Renal cortex interstitium (tissue), 11 donors: ENCODE data around the gene UBE2R2. TPM values are rescaled to one million over a fixed set of nuclear protein-coding genes. Genes with fewer than 3 reads are reported as not detected.
"Not testable (repeated sequence)": the region's sequence is repeated elsewhere in the genome, so short reads cannot be mapped to it uniquely, and the experiment has no call there.

Source experiments
- DNase-seq, 11 donors: peaks; one replicate each; pipeline ENCODE4 v3.0.0-alpha.2; 2013; ENCODE audit warnings: low read depth in 9 of 11, low spot score in 4 of 11; ENCODE audit errors: extremely low read depth in 1 of 11
- polyA plus RNA-seq, 3 donors: library from polyadenylated mRNA; unstranded; fragments of 120-200 nt; gene quantifications; one replicate each; pipeline ENCODE4 v1.2.1, GENCODE V29; 2013; ENCODE audit not compliant: insufficient read length in 3 of 3

Gene UBE2R2
- polyA plus RNA-seq, 3 donors: 58.4 to 76.7 (median 65.9) TPM

DNA sequence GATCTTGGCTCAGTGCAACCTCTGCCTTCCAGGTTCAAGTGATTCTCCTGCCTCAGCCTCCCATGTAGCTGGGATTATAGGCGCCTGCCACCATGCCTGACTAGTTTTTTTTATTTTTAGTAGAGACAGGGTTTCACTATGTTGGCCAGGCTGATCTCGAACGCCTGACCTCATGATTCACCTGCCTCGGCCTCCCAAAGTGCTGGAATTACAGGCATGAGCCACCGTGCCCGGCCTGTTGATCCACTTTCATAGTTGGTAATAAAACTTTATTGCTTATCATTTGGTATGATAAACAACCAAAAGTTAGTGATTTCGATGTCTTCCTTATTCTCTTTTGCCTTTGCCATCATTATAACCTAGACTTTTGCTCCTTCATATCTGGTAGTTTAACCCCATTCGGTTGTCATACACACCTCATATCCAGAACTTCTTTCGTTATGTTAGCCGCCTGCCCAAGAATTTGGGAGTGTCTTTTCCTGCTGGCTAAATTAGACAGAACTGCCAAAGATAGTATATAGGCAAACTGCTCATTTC is 45.0 kb downstream of the UBE2R2 start:
- no peak for DNase-seq

GRCh38 chr9:33863027-33863426 is 46.1 kb downstream of the UBE2R2 start:
- DNase-seq: not testable (repeated sequence)

- no peak for DNase-seq
Observed at GRCh38 chr9:33867747-33868439, 50.9 kb downstream of the UBE2R2 start.

- no peak for DNase-seq
Observed at GRCh38 chr9:33868440-33868973, 51.5 kb downstream of the UBE2R2 start.

DNA sequence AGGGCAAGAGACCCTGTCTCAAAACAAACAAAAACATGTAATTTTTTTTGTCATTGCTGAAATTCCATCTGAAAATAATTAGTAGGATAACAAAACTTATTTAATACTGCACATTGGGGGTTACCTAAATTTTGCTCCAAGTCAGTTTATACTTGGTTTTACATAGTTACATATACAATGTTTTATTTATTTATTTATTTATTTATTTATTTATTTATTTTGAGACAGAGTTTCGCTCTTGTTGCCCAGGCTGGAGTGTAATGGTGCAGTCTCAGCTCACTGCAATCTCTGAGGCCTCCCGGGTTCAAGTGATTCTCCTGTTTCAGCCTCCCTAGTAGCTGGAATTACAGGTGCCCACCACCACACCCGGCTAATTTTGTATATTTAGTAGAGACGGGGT is 52.3 kb downstream of the UBE2R2 start:
- not testable (repeated sequence) for DNase-seq

GRCh38 chr9:33877727-33878489 is 60.9 kb downstream of the UBE2R2 start:
- DNase-seq: no peak

DNA sequence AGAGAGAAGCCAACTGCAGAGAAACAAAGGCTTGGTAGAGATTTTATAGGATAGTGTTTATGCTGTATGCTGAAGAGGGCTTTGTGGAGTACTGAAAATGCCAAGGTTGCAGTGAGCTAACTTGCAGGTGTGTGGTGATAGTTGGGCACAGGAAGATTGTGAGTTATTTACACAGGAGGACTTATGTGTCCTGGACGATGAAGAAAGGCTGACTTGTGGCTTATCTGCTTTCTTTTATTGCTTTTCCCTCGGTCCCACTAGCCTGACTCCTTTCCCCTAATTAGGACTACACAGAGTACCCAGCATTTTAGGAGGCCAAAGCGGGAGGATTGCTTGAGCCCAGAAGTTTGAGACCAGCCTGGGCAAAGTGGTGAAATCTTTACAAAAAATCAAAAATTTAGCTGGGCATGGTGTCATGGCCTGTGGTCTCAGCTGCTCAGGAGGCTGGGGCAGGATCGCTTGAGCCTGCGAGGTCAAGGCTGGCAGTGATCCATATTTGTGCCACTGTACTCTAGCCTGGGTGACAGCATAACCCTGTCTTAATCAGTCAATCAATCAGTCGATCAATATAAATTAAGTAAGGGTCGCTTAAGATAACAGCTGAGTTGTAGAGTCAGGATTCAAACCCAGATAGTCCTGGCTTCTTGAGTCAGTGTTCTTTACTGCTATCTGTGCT is 61.9 kb downstream of the UBE2R2 start:
- DNase-seq: no peak

- no peak for DNase-seq
Observed at GRCh38 chr9:33880211-33881089, 63.5 kb downstream of the UBE2R2 start.

DNA sequence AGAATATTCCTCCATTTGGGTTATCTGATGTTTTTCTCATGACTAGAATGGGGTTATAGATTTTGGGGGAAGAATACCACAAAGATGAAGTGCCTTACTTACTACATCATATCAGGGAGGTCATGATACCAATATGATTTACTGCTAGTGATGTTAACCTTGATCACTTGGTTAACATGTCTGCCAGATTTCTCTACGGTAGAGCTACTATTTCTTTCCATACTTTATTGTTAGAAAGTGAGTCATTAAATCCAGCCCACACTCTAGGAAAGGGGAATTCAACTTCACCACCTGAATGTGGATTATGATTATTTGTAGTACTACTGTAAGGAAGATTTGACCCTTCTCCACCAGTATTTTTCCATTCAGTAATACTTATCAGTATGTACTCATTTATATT is 64.7 kb downstream of the UBE2R2 start:
- DNase-seq: no peak

DNA sequence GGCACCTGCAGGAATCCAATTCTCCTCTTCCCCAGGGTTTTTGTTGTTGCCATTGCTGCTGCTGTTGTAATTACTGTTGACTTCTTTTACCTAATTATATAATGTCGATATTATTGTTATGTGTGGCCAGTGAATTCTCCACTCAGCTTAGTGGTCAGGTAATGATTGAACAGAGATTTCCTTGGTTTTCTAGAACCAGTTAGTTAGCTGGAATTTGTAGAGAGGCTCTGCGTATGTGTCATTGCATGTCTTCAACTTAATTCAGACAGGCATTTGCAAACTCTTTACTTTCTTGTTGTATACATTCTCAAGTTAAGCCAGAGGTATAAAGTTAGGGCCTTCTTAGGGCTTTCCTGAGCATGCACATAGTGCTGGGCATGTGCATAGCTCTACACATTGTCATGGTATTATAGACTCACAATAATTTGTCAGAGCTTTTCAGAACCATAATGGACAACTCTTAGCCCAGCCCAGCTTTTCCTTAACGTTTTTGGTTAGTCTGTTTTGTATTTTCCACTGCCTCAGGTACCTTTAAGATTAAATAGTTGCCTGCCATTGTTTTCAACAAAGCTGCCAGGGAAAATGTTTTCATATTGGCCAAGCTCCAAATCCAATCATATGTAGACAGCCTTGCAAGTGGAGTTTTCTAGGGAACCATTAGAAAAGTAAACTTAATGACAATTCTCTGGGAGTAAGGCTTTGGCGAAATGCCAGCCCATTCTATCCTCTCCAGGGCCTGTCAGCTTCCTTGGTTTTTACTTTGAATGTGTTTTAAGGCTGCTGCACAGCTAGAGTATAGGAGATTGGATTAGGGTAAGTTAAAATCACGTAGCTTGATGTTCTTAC is 68.1 kb downstream of the UBE2R2 start:
- DNase-seq: peak in 10 of 11 donors; percentile 21 to 53 (median 33)

DNA sequence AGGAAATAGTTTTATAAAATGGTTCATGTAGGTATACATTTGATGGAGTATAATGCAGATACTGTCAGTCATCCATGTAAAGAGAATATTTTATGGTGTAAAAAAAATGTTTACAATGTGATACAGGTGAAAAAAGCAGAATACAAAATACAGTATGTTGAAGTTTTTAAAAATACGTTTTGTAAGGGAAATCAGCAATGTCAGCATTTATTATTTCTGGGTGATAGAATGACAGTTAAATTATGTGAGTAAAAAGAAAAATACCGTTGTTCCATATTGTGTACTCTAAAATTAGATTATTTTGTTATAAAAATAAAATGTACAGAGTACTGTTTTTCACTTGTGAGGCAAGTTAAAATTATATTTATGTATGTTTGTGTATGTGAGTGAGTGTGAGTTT is 69.0 kb downstream of the UBE2R2 start:
- DNase-seq: no peak

DNA sequence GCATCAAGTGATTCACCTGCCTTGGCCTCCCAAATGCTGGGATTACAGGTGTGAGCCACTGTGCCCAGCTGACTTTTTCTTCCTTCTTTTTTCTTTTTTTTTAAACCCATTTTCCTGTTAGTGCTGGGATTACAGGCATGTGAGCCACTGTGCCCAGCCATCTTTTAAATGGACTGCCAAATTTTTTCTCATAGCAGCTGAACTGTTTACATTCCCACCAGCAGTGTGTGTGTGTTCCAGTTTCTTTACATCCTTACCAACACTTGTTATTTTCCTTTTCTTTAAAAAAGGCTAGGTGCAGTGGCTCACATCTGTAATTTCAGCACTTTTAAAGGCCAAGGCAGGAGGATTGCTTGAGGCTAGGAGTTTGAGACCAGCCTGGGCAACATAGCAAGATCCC is 76.9 kb downstream of the UBE2R2 start:
- no peak for DNase-seq

GRCh38 chr9:33894316-33894715 is 77.4 kb downstream of the UBE2R2 start:
- no peak for DNase-seq

- DNase-seq: no peak
Observed at GRCh38 chr9:33903157-33903780, 86.3 kb downstream of the UBE2R2 start.

DNA sequence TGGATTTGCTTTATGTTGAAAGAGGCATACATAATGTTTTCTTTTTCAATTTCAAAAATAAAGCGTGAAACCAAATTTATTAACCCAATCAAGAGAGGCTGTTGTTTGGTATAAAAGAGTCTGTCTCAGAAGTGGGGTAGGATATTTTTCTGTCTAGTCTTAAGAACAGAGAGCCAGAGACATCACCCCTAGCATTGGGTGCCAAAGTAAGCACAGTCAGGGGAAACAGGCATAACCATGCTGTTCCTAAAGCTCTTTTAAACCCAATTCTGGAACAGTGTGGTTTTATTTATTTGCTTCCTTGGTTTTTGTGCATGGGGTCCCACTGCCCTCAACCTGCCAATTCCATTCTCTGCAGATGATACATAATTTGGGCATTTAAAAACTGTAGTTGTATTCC is 88.2 kb downstream of the UBE2R2 start:
- DNase-seq: no peak

GRCh38 chr9:33906769-33907168 is 89.8 kb downstream of the UBE2R2 start:
- DNase-seq: no peak

GRCh38 chr9:33907347-33907746 is 90.4 kb downstream of the UBE2R2 start:
- no peak for DNase-seq
